Natural killer cell (primary cell): ENCODE data around the gene MFSD2B. TPM values are rescaled to one million over a fixed set of nuclear protein-coding genes. Genes with fewer than 3 reads are reported as not detected.

ENCODE experiments used
- ATAC-seq, 3 donors: fragments of 150-1000 bp in 2 of 3; fragments of 200-7000 bp in 1 of 3; cut with Tn5 transposase; 1 replicate in 1 of 3; 2 replicates in 2 of 3; pipeline ENCODE4 v1.10.0; 2021; ENCODE audit warnings: mild to moderate bottlenecking in 2 of 3, moderate library complexity in 2 of 3
- DNase-seq, 2 donors: peaks; one replicate each; pipeline versions ENCODE4 v3.0.0 to v3.0.0-alpha.2; 2013 to 2021; ENCODE audit warnings: mixed read lengths in 1 of 2
- H3K27ac ChIP-seq: one replicate; pipeline ENCODE4 v1.5.1; 2013; ENCODE audit warnings: mild to moderate bottlenecking, low read length
- H3K27me3 ChIP-seq: one replicate; pipeline ENCODE4 v1.6.1; 2013; ENCODE audit warnings: low read length; ENCODE audit not compliant: control insufficient read depth, insufficient read depth
- H3K36me3 ChIP-seq: one replicate; pipeline ENCODE4 v1.6.1; 2013; ENCODE audit warnings: low read length; ENCODE audit not compliant: control insufficient read depth, insufficient read depth
- H3K4me1 ChIP-seq: one replicate; pipeline ENCODE4 v1.6.1; 2013; ENCODE audit warnings: low read length; ENCODE audit not compliant: control insufficient read depth, insufficient read depth
- H3K4me3 ChIP-seq: one replicate; pipeline ENCODE4 v1.5.1; 2013; ENCODE audit warnings: low read length
- H3K9me3 ChIP-seq: one replicate; pipeline ENCODE4 v1.6.1; 2013; ENCODE audit warnings: low read length; ENCODE audit not compliant: control insufficient read depth, insufficient read depth
- H3K27ac Mint-ChIP-seq, 2 donors: one replicate each; pipeline ENCODE4 v1.8.0; 2022; ENCODE audit warnings: mild to moderate bottlenecking in 2 of 2, mixed read lengths in 2 of 2, moderate library complexity in 1 of 2
- H3K27me3 Mint-ChIP-seq, 2 donors: one replicate each; pipeline ENCODE4 v1.8.0; 2022; ENCODE audit warnings: low read depth in 2 of 2, mixed read lengths in 2 of 2
- H3K36me3 Mint-ChIP-seq: one replicate; pipeline ENCODE4 v1.8.0; 2022; ENCODE audit warnings: mixed read lengths
- H3K4me1 Mint-ChIP-seq, 2 donors: one replicate each; pipeline ENCODE4 v1.8.0; 2022; ENCODE audit warnings: mixed read lengths in 2 of 2
- H3K4me3 Mint-ChIP-seq: one replicate; pipeline ENCODE4 v1.8.0; 2022; ENCODE audit warnings: mild to moderate bottlenecking, moderate library complexity, mixed read lengths
- H3K9me3 Mint-ChIP-seq, 2 donors: one replicate each; pipeline ENCODE4 v1.8.0; 2022; ENCODE audit warnings: mixed read lengths in 2 of 2
- CTCF ChIP-seq: fragments of 200-600 bp; IDR thresholded peaks from one replicate; pipeline ENCODE4 v1.8.0; 2022; ENCODE audit warnings: antibody characterized with exemption
- WGBS: methylation state at CpG from one replicate; pipeline ENCODE4 v1.1.7; 2013; ENCODE audit warnings: missing lambda C conversion rate; ENCODE audit not compliant: insufficient coverage; 5-methylcytosine and 5-hydroxymethylcytosine counted together
- intact Hi-C: fragments of 100-400 bp; cut with micrococcal nuclease; formaldehyde crosslinking; loops from one replicate; pipeline ENCODE4 v1.14.2; 2022
- total RNA-seq, 4 donors: library from RNA; stranded (reverse); fragments of 120-200 nt in 1 of 4; gene quantifications; one replicate each; pipeline versions ENCODE4 v1.2.3 to v1.2.4, GENCODE V29; 2013 to 2022

The MFSD2B gene
- total RNA-seq, 3 donors from 2014 or later (not counting 1 experiment from before 2014, with no cell fraction given) = 0.93 to 1.1 TPM; not detected in 1

GRCh38 chr2:23988371-23988770, 21.5 kb upstream of the MFSD2B start:
- no peaks in the 10 kb centered on the region for H3K9me3 Mint-ChIP-seq
- no peaks in the 10 kb centered on the region for H3K36me3 Mint-ChIP-seq
- Histone ChIP-seq H3K27ac (no peak overlapping the region), H3K36me3 (peaks cover 10% of the 10 kb centered on the region), H3K4me1 (no peaks in the 10 kb centered on the region), H3K9me3 (no peaks in the 10 kb centered on the region), H3K4me3 (no peak overlapping the region), H3K27me3 (no peaks in the 10 kb centered on the region)
- intact Hi-C loops = loop anchor here (1.0 kb wide), 1 partner anchor 96 kb away; the partner anchor contains the start of gene TP53I3
- H3K27me3 Mint-ChIP-seq = no peaks in the 10 kb centered on the region
- 100% methylated on average over 1 of the region's 2 CpGs for WGBS
- no peaks in the 10 kb centered on the region for H3K4me1 Mint-ChIP-seq
- H3K27ac Mint-ChIP-seq = no peak overlapping the region
- H3K4me3 Mint-ChIP-seq = no peak overlapping the region
- DNase-seq (peak in 1 of 2 donors; percentile 48), ATAC-seq (peak in 2 of 3 donors; percentile 49 to 58)
- TF ChIP-seq CTCF = no peak

GRCh38 chr2:23992931-23993330, 17.0 kb upstream of the MFSD2B start:
- Mint-ChIP-seq H3K27ac (no peak overlapping the region), H3K4me1 (no peaks in the 10 kb centered on the region), H3K4me3 (no peak overlapping the region), H3K36me3 (no peaks in the 10 kb centered on the region), H3K27me3 (no peaks in the 10 kb centered on the region), H3K9me3 (no peaks in the 10 kb centered on the region)
- Histone ChIP-seq H3K4me3 (no peak overlapping the region), H3K27me3 (no peaks in the 10 kb centered on the region), H3K4me1 (no peaks in the 10 kb centered on the region), H3K27ac (no peak overlapping the region), H3K36me3 (no peaks in the 10 kb centered on the region), H3K9me3 (no peaks in the 10 kb centered on the region)
- intact Hi-C loops = no loop called here
- ATAC-seq (no peak), DNase-seq (no peak)
- TF ChIP-seq CTCF = no peak
- no CpG with 5 or more reads among the region's 1 CpG for WGBS

- ATAC-seq (no peak), DNase-seq (no peak)
- no peaks in the 10 kb centered on the region for H3K27me3 ChIP-seq
- no peaks in the 10 kb centered on the region for H3K4me1 ChIP-seq
- Mint-ChIP-seq H3K27me3 (no peaks in the 10 kb centered on the region), H3K4me3 (no peak overlapping the region), H3K36me3 (no peaks in the 10 kb centered on the region), H3K4me1 (no peaks in the 10 kb centered on the region), H3K27ac (no peak overlapping the region), H3K9me3 (no peaks in the 10 kb centered on the region)
- H3K9me3 ChIP-seq = no peaks in the 10 kb centered on the region
- 96% methylated on average over 8 of the region's 8 CpGs for WGBS
- H3K27ac ChIP-seq = no peak overlapping the region
- no peak for TF ChIP-seq CTCF
- H3K4me3 ChIP-seq = no peak overlapping the region
- H3K36me3 ChIP-seq = no peaks in the 10 kb centered on the region
- intact Hi-C loops = no loop called here
Observed at GRCh38 chr2:23993736-23994269, 16.1 kb upstream of the MFSD2B start.

GRCh38 chr2:23994567-23994966, 15.3 kb upstream of the MFSD2B start:
- H3K27ac ChIP-seq = no peak overlapping the region
- no peaks in the 10 kb centered on the region for H3K4me1 Mint-ChIP-seq
- H3K36me3 Mint-ChIP-seq = no peaks in the 10 kb centered on the region
- no peaks in the 10 kb centered on the region for H3K9me3 Mint-ChIP-seq
- no peaks in the 10 kb centered on the region for H3K4me1 ChIP-seq
- no peak overlapping the region for H3K4me3 Mint-ChIP-seq
- no peak for DNase-seq
- H3K27ac Mint-ChIP-seq = no peak overlapping the region
- H3K27me3 ChIP-seq = no peaks in the 10 kb centered on the region
- no CpG with 5 or more reads among the region's 1 CpG for WGBS
- TF ChIP-seq CTCF = no peak
- intact Hi-C loops = no loop called here
- no peaks in the 10 kb centered on the region for H3K27me3 Mint-ChIP-seq
- H3K36me3 ChIP-seq = peaks cover under 1% of the 10 kb centered on the region
- ATAC-seq = no peak
- no peak overlapping the region for H3K4me3 ChIP-seq
- H3K9me3 ChIP-seq = no peaks in the 10 kb centered on the region
